ENCODE data around the gene MAPKAPK3.

GRCh38 chr3:50623840-50624474 is 7.0 kb downstream of the MAPKAPK3 start:
- TF ChIP-seq POLR2A (IDR thresholded peaks at IDR 0.05; ENCODE audit: low read depth) = no peak
- TF ChIP-seq, protein P1, sequence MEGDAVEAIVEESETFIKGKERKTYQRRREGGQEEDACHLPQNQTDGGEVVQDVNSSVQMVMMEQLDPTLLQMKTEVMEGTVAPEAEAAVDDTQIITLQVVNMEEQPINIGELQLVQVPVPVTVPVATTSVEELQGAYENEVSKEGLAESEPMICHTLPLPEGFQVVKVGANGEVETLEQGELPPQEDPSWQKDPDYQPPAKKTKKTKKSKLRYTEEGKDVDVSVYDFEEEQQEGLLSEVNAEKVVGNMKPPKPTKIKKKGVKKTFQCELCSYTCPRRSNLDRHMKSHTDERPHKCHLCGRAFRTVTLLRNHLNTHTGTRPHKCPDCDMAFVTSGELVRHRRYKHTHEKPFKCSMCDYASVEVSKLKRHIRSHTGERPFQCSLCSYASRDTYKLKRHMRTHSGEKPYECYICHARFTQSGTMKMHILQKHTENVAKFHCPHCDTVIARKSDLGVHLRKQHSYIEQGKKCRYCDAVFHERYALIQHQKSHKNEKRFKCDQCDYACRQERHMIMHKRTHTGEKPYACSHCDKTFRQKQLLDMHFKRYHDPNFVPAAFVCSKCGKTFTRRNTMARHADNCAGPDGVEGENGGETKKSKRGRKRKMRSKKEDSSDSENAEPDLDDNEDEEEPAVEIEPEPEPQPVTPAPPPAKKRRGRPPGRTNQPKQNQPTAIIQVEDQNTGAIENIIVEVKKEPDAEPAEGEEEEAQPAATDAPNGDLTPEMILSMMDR (IDR thresholded peaks at IDR 0.05) = no peak

Measured in esophagus muscularis mucosa (tissue), 3 donors.